Measurements from ENCODE around the gene IFNL3.
"Not testable (repeated sequence)": the region's sequence is repeated elsewhere in the genome, so short reads cannot be mapped to it uniquely, and the experiment has no call there.

The IFNL3 gene

DNA sequence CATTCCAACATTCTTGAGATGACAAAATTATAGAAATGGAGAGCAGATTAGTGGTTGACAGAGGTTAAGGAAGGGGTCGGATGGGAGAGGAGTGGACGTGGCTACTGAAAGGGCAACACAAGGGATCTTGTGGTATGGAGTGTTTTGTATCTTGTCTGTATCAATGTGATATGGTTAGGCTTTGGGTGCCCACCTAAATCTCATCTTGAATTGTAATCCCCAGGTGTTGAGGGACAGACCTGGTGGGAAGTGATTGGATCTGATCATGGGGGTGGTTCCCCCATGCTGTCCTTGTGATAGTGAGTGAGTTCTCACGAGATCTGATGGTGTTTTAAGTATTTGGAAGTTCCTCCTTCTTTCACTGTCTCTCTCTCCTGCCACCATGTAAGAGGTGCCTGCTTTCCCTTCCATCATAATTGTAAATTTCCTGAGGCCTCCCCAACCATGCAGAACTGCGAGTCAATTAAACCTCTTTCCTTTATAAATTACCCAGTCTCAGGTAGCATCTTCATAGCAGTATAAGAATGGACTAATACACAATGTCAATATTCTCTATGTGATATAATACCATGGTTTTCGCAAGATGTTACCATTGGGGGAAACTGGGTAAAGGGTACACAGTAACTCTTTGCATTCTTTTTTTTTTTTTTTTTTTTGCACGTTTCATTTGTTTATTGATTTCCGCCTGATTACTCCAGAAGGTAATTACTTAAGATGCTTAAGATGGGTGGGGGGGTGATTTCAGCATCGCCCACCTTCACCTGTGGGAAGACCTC, 8.8 kb upstream of the IFNL3 start:
- DNase-seq (ENCODE audit: low spot score) = no peak

DNA sequence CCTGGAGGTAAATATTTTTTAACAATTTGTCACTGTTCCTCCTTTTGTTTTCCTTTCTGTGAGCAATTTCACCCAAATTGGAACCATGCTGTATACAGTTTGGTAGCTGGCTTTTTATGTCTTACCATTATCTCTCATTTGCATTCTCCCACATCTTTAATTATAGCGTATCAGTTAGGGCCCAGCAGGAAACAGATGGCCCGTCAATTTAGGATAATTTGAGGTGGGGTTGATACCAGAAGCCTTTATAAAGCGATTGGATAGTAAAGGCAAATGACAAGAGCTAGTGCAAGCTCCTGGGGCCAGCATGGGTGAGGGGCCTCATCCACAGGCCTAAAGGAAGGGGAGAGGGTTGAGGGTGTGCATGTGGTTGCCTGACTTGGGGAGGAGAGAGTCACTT, 7.7 kb upstream of the IFNL3 start:
- DNase-seq (ENCODE audit: low spot score) = no peak

GRCh38 chr19:39251846-39252245, 7.0 kb upstream of the IFNL3 start:
- DNase-seq (ENCODE audit: low spot score) = no peak

DNA sequence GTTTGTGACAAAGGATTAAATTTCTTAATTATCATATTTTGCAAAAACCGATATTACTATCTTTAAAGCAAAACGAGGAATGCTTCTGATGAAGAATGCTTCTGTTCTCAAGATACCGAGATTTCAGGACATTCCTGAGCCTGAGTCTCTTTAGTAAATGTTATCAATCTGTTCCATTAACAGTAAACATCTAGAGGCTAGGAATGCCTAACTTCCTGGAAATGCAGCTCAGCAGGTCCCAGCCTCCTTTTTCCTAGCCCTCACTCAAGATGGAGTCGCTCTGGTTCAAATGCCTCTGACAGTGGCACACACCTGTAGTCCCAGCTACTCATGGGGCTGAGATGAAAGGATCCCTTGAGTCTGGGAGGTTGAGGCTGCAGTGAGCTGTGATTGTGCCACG, 6.3 kb upstream of the IFNL3 start:
- DNase-seq (ENCODE audit: low spot score) = no peak

DNA sequence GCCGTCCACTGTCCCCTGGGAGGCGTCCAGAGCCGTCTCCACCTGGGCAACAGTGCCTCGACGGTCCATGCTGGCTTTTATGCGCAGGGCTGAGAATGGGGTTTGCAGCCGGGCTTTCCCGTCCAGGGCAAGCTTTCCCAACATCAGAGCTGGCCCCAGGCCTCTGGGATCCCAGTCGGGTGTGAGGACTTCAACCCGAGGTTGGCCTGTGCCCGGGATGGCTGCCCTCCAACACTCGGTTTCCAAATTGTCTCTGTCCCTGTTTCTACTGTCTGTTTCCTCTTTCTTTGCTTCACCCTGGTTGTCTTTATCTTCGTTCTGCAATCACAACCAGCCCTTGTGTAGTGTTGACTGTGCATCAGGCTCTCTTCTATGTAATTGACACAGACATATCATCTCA, 4.0 kb upstream of the IFNL3 start, which contains the start of gene IFNL4:
Gene IFNL4, minus strand, starts transcription at position 51 of the 400 bp plus-strand sequence.
- no peak for DNase-seq (ENCODE audit: low spot score)

- DNase-seq (ENCODE audit: low spot score) = no peak
Observed at GRCh38 chr19:39247701-39248664, 3.2 kb upstream of the IFNL3 start.

GRCh38 chr19:39246951-39247669, 2.3 kb upstream of the IFNL3 start:
- DNase-seq (ENCODE audit: low spot score) = no peak

- not testable (repeated sequence) for DNase-seq (ENCODE audit: low spot score)
Observed at GRCh38 chr19:39245166-39245565, 360 bp upstream of the IFNL3 start.

- not testable (repeated sequence) for DNase-seq (ENCODE audit: low spot score)
Observed at GRCh38 chr19:39243741-39244140, 1.1 kb downstream of the IFNL3 start.

DNA sequence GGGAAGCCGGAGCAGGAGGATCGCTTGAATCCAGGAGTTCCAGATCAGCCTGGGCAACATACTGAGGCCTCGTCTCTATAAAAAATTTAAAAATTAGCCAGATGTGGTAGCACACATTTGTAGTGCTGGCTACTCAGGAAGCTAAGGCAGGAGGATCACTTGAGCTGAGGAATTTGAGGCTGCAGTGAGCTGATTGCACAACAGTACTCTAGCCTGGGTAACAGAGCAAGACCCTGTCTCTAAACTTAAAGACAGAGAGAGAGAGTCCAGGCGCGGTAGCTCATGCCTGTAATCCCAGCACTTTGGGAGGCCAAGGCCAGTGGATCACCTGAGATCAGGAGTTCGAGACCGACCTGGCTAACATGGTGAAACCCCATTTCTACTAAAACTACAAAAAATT, 4.4 kb downstream of the IFNL3 start:
- DNase-seq (ENCODE audit: low spot score) = no peak

DNA sequence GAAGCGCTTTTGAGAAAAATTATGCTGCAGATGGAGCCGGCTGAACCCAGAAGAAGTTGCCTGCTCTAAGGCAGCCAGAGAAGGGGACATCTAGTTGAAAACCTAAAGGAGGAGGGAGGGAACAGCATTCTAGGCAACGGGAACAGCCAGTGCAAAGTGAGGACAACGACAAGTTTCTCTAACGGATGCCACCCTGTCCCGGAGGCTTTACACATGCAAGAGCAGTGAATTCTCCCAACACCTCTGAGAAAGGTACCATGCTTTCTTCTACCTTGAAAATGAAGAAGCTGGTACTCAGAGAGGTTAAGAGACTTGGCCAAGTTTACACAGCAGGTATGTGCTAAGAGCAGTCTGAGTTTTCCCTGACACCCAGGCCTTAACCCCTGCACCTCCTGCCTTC, 5.9 kb downstream of the IFNL3 start:
- no peak for DNase-seq (ENCODE audit: low spot score)

GRCh38 chr19:39238209-39238608, 6.6 kb downstream of the IFNL3 start:
- DNase-seq (ENCODE audit: low spot score) = no peak

DNA sequence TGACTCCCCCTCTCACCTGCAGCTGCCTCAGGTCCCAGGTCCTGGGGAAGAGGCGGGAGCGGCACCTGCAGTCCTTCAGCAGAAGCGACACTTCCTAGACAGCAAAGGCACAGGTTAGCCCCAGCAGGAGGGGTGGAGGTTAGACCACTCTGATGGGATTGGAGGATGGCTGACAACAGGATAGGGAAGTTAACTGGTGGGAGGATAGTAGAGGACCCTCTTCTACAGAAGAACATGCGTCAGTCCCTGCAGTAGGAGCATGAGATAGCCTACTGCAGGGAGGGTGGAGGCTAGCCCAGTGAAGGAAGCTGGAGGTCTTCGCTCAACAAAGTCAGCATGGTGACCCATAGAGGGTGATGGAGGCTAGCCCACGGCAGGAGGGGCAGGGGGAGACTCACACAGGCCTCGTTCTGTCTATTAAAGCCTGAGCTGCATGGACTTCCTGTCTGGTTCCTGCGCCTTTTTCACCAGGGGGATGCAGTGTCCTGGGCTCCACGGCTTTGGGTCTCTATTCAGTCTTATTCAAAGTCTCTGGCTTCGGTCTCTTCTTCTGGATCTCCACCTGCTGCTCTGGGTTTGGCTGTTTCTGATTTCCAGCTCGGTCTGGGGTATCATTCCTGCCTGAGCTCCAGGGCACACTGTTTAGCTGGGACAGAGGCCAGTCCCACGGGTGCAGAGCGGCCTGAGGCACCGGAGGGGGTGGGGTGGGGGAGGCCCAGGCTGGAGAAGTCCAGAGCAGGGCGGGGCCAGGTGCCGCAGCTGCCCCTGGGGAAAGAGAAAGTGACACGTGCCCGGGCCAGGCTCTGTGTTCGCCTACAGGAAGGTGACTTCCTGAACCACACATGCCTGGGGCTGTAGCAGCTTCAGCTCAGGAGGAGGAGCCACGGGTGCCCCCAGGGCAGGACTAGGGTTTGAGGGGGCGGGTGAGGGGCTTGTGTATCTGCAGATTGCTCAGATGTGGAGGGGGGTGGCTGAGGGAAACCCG, 7.3 kb downstream of the IFNL3 start:
- no peak for DNase-seq (ENCODE audit: low spot score)

DNA sequence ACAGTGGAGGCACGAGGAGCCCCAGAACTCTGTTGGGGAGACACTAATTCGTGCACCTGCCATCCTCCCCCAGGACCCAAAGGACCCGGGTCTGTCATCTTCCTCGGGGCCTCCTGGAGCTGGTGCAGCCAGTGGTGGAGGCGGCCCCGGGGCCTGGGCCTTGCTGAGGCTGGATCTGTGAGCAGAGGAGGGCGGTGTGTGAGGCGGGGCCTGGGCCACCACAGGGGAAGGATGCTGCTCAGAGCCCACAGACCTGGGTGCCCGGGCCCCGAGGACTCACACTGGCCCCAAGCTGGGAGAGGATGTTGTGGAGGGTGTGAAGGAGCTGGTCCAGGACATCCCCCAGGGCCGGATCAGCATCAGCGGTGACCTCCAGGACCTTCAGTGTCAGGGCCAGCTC, 8.3 kb downstream of the IFNL3 start:
- DNase-seq (ENCODE audit: low spot score) = no peak

DNA sequence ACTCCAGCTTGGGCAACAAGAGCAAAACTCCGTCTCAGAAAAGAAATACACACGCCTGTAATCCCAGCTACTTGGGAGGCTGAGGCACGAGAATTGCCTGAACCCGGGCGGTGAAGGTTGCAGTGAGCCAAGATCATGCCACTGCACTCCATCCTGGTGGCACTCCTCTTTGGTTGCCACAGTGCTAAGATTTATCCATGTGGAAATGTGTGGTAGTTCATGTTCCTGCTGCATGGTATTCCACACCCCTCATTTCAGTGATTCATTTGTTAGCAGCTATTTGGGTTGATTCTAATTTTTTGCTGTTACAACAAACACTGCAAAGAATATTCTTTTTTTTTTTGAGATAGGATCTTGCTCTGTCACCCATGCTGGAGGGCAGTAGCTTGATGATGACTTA, 12.1 kb downstream of the IFNL3 start:
- no peak for DNase-seq (ENCODE audit: low spot score)

GRCh38 chr19:39230096-39230764, 14.6 kb downstream of the IFNL3 start:
- DNase-seq (ENCODE audit: low spot score) = no peak

DNA sequence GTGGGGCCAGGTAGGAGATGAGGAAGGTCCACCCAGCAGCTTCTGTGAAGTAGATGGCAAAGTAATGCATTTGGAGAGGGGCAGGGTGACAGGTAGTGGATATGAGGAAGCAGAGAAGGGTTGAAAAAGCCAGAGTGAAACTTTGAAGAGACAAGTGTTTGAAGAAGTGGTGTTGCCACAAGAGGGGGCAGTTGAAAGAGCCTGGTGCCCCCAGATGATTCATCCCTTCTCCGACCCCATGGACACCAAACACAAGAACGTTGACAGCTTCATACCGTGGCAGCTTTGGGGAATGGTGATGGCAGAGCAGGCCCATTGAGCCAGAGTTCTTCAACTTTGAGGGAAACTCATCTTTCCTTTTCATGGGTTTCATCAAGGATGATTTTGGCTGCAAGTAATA, 19.9 kb downstream of the IFNL3 start:
- no peak for DNase-seq (ENCODE audit: low spot score)

DNA sequence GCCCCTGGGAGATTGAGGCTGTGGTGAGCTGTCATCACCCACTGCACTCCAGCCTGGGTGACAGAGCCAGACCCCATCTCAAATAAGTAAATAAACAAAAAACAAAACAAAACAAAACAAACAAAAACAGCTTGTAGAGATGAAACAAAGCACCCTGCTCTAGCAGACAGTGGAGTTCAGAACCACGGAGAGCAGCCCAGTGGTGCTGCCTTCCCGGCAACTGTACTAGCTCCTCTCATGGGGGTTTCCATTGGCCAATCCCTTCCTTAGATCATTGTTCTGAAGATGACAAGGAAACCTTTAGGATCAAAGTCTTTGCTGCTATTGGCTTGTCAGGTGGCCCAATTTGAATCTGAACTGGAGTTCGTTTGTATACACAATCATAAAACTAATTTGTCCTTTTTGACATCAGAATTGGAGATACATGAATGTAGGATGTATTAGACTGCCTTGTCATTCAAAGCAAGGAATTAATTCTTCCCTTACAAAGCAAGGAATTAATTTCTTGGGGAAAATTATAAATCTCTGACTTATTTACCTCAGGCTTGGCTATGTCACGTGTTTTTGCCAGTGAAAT, 21.0 kb downstream of the IFNL3 start:
- DNase-seq (ENCODE audit: low spot score) = no peak

- not testable (repeated sequence) for DNase-seq (ENCODE audit: low spot score)
Observed at GRCh38 chr19:39219108-39219507, 25.7 kb downstream of the IFNL3 start.

Data from putamen (tissue), 1 donor.